NCI-H446 treated with DMSO at 0.1 percent for 48 hours (cell line): ENCODE results near the gene XPNPEP2.
A peak's percentile ranks its signal among the peaks of the same experiment; 100 is the strongest.

Experiments used
- DNase-seq: peaks from one replicate; lab custom pipeline; 2025; lab: John Stamatoyannopoulos, UW

XPNPEP2 gene

DNA sequence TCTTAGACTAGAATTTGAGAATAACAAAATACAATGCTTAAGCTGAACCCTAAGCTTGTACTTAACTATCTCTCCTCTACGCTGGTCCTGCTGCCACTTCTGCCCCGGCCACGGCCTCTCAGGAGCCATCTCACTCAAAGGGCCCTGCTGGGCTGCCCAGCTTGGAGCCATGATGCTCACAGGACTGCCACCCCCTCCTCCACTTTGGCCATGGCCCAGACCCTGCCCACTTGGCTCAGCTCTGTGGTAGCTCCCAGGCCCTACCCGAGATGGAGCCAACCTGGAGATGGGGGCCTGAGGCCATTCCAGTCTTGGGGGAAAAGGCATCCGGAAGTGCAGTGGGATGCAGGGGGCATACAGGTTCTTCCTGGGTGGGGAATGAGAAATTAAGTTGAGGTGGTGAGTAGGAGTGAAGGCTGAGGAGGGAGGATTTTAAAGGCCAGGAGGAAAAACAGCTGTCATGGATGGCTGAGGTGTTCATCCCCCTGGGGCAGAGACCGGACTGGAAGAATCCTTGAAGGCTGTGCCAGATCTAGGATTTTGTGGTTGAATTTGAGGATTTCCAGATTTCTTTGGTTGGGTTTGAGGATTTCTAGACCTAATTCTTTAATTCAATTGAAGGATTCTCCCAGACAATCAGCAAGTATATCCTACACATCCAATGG lies 41.8 kb downstream of the XPNPEP2 start:
- DNase-seq, result peak; percentile 31

DNA sequence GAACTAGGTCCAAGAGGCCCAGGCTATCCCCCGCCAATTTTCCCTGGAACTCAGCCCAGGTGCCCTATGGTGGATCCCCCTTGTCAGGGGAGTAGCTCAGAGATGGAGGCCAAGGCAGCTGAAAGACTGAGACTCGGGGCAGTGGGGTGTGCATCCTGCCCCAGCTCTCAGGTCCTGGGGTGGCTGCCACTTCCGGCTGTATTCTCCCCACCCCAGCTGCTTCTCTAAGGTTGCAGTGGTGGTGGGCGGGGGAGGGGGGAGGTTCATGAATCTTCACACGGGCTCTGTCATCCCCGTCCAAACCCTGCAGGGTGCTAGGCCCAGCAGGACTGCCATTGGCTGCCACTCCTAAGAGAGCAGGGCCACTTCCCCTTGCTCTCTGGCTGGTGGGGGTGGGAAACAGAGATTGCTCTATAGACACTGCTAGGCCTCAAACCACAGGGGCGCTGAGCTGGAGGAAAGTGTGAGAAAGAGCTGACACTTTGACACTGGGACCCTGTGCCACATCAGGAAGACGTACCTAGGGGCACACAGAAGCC lies 42.4 kb downstream of the XPNPEP2 start:
- peak; percentile 34 for DNase-seq

DNA sequence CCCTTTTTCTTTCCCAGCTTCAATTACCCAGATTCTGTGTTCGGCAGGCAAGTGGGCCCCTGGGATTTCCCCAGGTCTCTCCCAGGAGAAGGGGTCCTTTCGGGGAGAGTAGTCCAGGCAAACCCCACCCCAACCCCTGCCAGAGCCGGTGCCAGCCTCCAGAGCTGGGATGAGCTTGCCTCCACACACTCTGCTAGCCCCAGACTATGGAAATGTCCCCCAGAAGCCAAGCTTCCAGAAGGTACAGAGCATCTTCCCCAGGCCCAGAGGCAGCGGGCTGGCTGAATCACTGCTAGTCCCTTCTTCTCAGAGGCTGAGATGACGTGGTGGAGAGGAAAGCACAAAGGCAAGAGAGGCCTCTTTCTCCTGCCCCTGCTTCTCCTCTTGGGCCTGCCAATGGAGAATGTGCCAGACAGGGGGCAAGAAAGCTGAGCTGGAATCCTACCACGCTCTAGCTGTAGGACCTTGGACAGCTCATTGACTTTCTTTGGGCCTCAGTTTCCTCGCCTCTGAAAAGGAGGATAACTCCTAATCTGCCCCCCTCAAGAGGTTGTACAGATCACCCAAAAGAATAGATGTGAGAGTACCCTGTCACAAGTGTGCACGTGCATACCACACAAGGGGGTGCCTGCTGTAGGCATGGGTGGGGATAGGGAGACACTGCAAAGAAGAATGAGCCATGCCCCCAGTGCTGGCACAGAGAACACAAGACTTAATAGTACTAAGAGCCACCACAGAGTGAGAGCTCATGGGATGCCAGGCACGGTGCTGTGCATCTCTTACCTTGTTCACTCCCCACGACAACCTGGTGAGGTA lies 43.1 kb downstream of the XPNPEP2 start:
- DNase-seq, result no peak

DNA sequence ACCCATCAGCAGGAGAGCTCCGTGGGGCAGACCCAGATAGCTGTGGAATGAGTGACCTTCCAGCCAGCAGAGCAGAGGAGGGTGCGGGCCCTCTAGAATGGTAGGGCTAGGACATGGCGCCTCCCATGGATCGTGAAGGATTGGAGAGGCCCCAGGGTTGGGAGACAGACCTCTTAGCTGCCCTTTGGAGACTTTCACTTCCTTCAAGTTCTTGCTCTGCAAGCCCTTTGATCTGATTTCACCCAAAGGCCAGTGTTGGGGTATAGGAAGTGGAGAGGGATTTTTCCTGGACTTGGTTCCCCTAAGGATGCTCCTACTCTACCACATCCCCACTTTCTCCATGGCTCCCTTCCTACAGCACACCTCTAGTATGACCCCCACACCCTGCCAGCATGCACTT lies 43.9 kb downstream of the XPNPEP2 start:
- no peak for DNase-seq

DNA sequence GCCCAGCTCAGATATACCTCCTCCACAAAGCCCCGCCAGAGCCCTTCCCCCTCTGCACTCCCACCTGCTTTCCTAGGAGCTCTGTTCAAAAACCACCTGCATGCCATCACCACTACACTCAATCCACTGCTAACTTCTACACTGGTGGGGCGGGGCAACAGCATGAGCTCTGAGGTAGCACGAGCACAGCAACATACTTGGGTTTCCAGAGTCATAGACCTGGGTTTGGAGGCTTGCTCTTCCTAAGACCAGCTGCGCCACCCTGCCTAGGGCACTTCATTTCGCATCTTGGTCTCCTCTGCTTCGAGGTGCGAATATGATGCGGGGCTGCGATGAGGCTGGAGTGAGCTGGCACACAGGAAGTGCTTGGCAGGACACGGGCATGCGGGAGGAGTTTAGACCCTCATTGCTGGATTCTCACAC lies 44.5 kb downstream of the XPNPEP2 start:
- no peak for DNase-seq

DNA sequence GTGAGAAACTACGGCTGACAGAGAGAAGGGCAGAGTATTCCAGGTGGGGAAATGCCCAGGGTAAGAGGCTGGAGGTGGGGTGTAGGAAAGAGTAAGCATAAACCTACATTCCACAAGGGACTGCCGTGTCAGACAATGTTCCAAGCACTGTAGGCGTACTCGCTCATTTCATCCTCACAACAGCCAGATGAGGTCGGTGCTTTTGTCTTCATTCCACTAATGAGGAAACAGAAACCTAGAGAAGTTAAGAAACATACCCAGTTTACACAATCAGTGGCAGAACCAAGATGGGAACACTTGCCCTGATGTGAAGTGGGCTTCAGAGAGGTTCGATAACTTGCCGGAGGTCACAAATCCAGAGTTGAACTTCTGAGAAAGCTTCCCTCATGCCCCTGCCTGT lies 45.6 kb downstream of the XPNPEP2 start:
- DNase-seq, result no peak

DNA sequence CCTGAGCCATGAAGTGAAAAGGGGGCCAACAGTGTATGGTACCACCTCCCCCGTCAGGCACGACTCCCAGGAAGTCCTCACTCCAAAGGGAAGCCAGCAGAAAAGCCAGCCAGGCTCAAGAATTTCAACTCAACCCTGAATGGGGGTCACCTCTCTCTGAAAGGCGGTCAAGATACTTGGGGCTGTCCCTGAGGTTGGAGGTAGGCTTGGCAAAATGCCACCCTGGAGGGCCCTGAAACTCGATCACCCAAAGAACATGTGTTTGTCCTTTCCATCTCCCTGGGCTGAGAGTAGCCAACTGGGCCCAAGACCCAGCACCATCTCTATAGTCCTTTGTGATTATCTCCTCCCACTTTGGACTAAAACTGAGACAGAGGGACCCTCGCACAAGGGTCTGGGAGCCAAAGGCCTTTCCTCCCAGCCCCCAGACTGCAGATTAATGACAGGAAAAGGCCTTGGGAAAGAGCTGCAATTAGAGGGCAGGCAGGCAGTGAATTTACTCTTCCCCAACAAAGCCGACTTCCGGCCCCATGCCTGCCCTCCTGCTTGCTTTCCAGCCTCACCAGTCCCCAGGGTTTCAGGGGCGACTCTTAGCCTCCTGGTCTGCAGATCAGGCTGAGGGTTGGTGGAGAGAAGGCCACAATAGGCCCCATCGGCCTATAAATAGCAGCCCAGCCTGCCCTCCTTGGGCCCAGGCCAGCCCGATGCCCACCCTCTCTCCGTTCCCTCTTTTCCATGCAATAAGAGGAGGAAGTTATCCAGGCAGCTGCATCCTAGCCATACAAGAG lies 46.6 kb downstream of the XPNPEP2 start:
- no peak for DNase-seq

DNA sequence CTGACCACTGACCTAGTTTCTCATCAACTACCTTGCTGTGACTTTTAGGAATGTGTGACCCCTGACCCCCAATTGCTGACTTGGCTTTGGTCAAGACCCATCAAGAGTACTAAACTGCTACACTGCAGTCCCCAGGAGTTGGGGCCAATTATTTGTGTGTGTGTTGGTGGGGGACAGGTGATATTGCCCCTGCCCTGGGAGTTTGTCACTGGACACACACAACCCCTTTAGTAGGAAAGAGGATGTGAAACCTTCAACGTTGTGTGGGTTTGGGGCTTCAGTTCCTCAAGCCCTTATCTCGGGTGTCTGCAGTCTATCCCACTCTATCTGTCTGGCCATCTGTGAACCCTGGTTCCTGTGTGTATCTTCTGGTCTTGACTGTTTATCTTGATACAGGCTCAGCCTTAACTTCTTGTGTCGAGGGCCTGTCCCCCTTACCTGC lies 47.5 kb downstream of the XPNPEP2 start:
- no peak for DNase-seq

DNA sequence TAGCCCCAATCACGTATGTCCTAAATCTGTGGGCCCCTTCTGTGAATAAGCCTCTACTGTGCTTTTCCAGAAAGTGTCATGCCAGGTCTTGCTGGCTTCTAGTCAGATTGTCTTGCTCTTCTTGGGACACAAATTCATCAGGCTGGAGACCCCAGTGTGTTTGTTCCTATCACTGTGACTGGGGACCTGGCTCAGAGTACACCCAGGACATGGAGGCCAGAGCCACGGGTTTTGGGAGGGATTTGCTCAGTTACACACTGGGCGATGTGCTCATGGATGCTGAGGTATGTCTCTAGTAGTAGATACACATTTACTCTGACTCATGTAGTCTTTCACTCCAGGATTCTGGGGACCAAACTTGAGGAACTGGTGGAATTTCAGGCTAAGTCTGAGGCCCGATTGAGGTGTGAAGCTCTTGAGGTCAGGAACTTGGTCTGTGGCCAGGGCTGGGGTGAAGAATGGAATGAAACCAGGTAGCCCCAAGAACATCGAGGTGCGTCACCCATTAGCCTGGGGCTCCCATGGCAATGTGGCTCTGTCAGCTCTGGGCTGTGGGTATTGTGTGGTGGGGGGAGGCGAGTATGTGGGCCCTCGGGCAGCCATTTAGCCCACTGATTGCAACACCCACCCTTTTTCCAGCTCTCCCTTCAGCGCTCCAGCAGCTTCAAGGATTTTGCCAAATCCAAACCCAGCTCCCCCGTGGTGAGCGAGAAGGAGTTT lies 48.7 kb downstream of the XPNPEP2 start:
- DNase-seq, result no peak

DNA sequence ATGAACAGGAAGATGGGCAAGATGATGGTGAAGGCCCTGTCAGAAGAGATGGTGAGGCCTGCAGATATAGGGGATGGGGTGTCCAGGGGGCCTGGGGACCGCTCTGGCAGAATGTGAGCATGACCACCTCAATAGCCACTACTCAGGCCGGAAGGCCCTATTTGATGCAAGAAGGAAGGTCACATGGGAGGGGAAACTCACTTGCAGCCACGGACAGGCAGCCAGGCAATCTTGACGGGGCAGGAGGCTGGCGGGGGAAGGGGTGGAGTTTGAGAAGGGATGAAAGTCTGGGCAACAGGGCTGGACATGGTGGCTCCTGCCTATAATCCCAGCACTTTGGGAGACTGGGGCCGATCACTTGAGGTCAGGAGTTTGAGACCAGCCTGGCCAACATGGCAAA lies 49.7 kb downstream of the XPNPEP2 start:
- DNase-seq, result no peak

DNA sequence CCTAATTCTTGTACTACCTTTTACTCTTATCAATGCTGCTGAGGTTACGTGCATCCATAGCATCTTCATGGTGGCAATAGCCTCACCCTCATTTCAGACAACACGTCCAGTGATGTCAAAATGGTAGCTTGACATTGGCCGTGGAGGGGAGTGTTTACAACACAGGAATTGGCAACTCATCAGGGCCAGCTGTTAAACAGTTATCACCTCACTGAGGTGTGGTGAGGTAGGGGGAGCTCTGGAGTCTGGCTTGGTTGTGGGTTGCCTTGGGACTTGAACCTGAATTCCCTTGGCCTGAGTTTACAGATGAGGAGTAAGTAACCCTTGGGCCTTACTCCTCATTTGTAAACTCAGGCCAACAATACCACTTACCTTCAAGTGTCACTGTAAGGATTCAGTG lies 51.4 kb downstream of the XPNPEP2 start:
- no peak for DNase-seq

DNA sequence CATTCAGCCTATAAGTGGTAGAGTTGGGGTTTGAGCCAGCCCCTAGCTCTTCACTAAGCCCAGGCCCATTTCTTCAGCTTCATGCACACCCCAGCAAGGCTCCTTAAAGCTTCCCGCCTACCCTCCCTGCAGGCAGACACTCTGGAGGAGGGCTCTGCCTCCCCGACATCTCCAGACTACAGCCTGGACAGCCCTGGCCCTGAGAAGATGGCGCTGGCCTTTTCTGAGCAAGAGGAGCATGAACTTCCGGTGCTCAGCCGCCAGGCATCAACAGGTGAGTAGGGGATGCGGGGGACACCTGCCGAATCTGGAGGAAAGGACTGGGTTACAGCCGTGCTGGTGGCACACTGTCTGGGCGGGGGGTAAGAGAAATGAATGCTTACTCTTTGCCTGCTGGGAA lies 52.0 kb downstream of the XPNPEP2 start:
- no peak for DNase-seq

DNA sequence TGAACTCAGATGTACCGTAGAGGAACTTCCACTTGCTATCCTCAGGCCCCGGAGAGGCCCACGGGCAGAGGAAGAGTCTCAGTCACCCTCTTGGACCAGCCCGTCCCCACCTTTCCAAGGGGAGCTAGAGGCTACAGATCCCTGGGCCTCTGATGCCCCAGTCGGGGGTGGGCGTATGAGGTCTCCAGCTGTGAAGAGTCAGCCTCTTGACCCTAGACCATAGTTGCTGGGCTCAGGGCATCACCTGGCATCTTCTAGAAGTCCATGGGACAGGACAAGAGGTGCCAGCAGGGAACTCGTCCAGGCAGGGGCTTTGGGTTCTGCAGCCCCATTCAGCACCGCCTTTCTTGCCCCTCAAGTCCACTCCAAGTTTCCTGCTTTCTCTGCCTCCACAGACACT lies 52.6 kb downstream of the XPNPEP2 start:
- no peak for DNase-seq

DNA sequence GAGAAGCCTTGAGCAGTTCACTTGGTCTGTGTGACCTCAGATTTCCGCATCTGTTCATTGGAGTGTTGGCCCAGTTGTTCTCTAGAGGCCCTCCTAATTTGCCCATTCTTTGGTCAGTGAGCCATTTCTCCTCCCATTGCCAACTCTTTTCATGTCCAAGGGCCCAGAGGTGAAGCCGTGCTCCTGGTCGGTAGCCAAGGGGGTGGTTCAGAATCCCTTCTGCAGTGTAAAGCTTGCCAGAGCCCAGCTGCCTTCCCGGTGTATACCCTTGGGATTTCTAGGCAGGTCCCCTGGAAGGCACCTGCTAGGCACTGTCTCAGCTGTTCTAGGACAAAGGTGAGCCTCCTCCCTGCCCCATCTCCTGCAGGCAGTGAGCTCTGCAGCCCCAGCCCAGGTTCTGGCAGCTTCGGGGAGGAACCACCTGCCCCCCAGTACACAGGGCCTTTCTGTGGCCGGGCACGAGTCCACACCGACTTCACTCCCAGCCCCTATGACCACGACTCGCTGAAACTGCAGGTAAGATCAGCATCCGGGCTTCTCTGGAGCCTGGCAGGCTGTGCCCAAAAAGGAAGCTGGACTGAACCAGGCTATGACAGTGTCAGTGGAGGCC lies 53.3 kb downstream of the XPNPEP2 start:
- no peak for DNase-seq

DNA sequence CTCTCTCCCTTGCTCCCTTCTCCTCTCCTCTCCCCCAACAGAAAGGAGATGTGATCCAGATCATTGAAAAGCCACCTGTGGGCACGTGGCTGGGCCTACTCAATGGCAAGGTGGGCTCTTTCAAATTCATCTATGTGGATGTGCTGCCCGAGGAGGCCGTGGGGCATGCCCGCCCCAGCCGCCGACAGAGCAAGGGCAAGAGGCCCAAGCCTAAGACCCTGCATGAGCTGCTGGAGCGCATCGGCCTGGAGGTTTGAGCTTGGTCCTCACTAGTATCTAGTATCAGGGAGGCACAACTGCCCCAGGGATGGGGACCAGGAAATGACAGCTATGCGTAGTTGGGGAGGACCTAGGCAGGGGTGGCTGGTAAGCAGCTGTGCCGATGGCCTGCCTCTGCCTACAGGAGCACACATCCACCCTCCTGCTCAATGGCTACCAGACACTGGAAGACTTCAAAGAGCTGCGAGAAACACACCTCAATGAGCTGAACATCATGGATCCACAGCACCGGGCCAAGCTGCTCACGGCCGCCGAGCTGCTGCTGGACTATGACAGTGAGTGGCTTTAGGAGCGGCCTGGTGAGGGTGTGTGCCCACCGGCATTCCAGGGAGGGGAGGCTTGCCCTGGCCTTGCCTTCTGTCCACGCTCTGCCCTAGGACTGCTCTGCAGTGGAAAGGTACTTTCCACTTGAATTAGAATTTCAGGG lies 54.0 kb downstream of the XPNPEP2 start:
- no peak for DNase-seq

DNA sequence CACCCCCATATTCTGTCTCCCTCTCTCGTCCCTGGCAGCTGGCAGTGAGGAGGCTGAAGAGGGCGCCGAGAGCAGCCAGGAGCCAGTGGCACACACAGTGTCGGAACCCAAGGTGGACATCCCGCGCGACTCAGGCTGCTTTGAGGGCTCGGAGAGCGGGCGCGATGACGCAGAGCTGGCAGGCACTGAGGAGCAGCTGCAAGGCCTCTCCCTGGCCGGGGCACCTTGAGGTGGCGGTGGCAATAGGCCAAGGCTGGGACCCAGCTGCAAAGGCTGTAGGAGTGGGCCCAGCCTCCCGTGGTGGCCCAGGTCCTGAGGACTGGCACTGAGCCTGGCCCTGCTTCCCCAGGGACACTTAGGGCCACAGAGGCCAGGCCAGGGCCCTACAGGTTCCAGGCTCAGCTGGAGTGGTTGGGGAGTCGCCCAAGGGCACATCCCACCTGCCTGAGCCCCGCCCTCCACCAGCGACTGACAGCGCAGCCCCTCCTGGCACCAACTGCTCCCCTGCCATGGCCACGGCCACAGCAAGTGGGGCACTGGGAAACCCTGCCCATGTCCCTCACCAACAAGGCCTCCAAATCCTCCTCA lies 54.9 kb downstream of the XPNPEP2 start:
- no peak for DNase-seq

DNA sequence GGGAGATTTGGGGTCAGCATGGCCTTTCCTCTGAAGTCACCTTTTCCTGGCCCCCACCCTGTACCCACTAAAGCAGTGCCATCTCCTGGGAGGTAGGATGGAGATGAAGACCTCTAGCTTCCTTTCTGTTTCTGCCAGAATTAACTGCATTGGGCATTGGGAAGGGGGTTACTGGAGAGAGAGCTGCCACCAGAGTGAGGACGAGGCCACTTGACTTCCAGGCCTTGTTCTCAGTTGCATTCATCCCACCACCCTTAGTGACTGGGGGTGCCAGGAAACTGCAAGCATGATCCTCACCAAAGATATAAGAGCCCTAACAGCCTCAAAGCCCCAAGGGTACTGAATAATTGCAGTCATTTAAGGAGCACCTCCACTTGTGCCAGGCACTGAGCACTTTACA lies 56.8 kb downstream of the XPNPEP2 start:
- no peak for DNase-seq

DNA sequence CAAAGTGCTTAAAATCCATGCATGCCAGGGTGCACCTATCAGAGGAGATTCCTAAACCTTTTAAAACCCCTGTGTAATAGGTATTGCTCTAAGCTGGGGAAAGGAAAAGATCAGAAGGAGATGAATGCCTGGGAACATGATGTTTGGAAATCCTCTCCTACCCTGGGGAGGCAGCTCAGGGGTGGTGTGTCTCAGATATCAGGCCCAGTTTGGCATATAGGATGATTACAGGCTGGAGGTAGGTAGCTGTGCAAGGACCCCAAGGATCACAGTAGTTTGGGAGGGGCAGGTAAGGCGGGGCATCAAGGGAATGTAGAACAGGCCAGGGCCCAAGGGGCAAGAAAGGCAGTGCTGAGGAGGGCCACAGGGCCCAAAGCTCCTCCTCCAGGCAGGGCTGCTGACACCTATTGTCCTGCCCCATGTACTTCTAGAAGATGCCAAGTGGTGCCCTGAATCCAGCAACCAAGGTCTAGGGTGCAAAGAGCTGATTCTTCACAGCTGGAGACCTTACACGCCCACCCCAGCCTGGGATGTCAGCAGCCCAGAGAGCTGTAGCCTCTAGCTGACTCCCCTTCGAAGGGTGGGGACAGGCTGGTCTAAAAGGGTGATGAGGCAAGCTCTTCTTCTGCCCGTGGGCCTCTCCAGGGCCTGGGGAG lies 58.6 kb downstream of the XPNPEP2 start:
- no peak for DNase-seq

DNA sequence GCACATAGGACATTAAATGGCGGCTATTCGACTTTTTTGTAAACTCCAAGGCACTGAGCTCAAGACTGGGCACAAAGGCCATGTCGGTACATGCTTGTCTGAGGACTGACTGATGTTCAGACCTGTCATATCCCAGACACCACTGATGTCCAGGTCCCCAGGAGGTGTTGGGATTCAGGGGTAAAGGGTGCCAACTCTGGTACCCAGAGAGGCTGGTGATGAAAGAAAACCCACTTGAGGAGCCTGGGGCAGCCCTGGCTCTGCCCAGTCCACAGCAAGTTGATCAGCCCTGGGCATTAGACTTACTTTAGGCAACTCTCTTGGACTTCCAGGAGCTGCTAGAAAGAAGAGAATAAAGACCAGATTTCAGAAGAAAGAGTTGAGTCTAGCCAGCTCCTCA lies 59.7 kb downstream of the XPNPEP2 start:
- DNase-seq, result no peak

DNA sequence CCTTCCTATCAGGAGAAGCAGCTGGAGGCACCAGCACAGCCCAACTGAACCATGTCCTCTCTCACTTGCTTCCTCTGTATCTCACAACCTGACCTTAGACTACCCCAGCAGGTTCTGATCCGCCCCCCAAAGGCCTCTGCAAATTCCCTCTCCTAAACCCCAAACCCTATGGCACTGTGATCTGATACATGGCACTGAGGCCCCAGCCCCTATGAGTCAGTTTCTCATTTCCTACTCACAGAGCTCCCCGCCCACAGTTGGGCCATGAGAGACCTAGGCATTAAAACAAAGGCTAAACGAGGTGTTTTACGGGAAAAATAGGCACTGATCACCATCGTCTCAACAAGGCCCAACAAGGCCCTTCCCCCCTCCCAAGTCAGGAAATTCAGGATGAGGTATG lies 60.1 kb downstream of the XPNPEP2 start:
- DNase-seq, result no peak
